Mesendoderm (in vitro differentiated cells): ENCODE data around the gene CHSY3.
A peak's percentile ranks its signal among the peaks of the same experiment; 100 is the strongest.

Source experiments
- DNase-seq: peaks from one replicate; pipeline ENCODE4 v3.0.0; 2013
- H2AK5ac ChIP-seq: 2 replicates; pipeline ENCODE4 v1.6.1; 2013; ENCODE audit warnings: low read length, inconsistent platforms
- H2BK120ac ChIP-seq: 2 replicates; pipeline ENCODE4 v1.6.1; 2013; ENCODE audit warnings: low read depth, mild to moderate bottlenecking, low read length, moderate library complexity, mixed read lengths
- H2BK15ac ChIP-seq: replicated peaks from 2 replicates; pipeline ENCODE4 v1.6.1; 2013; ENCODE audit warnings: low read depth, mild to moderate bottlenecking, moderate library complexity
- H2BK5ac ChIP-seq: 2 replicates; pipeline ENCODE4 v1.6.1; 2013; ENCODE audit warnings: low read length, inconsistent platforms
- H3K18ac ChIP-seq: 2 replicates; pipeline ENCODE4 v1.6.1; 2013; ENCODE audit warnings: mild to moderate bottlenecking, low read length, mixed read lengths
- H3K23ac ChIP-seq: one replicate; pipeline ENCODE4 v1.6.1; 2013; ENCODE audit warnings: low read length
- H3K27ac ChIP-seq: 2 replicates; pipeline ENCODE4 v1.5.1; 2013; ENCODE audit warnings: low read depth, mild to moderate bottlenecking, inconsistent platforms, low read length, moderate library complexity
- H3K27me3 ChIP-seq: 2 replicates; pipeline ENCODE4 v1.6.1; 2013; ENCODE audit warnings: low read length, control low read depth, mild to moderate bottlenecking, inconsistent platforms; ENCODE audit not compliant: insufficient read depth, poor library complexity
- H3K36me3 ChIP-seq: 2 replicates; pipeline ENCODE4 v1.6.1; 2013; ENCODE audit warnings: low read length, inconsistent platforms; ENCODE audit not compliant: control insufficient read depth, insufficient read depth
- H3K4ac ChIP-seq: one replicate; pipeline ENCODE4 v1.6.1; 2013; ENCODE audit warnings: low read depth, mild to moderate bottlenecking, low read length, moderate library complexity
- H3K4me1 ChIP-seq: 2 replicates; pipeline ENCODE4 v1.6.1; 2013; ENCODE audit warnings: low read depth, low read length, inconsistent platforms; ENCODE audit not compliant: control insufficient read depth
- H3K4me2 ChIP-seq: 2 replicates; pipeline ENCODE4 v1.6.1; 2013; ENCODE audit warnings: low read length
- H3K4me3 ChIP-seq: 2 replicates; pipeline ENCODE4 v1.5.1; 2013; ENCODE audit warnings: mild to moderate bottlenecking, low read length
- H3K56ac ChIP-seq: one replicate; pipeline ENCODE4 v1.6.1; 2013; ENCODE audit warnings: low read length
- H3K79me1 ChIP-seq: 2 replicates; pipeline ENCODE4 v1.6.1; 2013; ENCODE audit warnings: low read length, inconsistent platforms
- H3K79me2 ChIP-seq: 2 replicates; pipeline ENCODE4 v1.6.1; 2013; ENCODE audit warnings: mild to moderate bottlenecking, low read length; ENCODE audit not compliant: control insufficient read depth, insufficient read depth
- H3K9ac ChIP-seq: 2 replicates; pipeline ENCODE4 v1.6.1; 2013; ENCODE audit warnings: low read length, inconsistent platforms
- H4K5ac ChIP-seq: one replicate; pipeline ENCODE4 v1.6.1; 2013; ENCODE audit warnings: low read length
- H4K8ac ChIP-seq: one replicate; pipeline ENCODE4 v1.6.1; 2013; ENCODE audit warnings: low read depth, mild to moderate bottlenecking, control low read depth, low read length, moderate library complexity
- WGBS: extraction: QIAGEN DNeasy Blood & Tissue Kit; methylation state at CpG from one replicate; pipeline ENCODE4 v1.1.7; 2013; ENCODE audit warnings: low lambda C conversion rate, missing lambda C conversion rate; ENCODE audit not compliant: insufficient coverage; ENCODE audit errors: extremely low coverage; 5-methylcytosine and 5-hydroxymethylcytosine counted together

The CHSY3 gene

GRCh38 chr5:130050585-130050984 lies 146.3 kb downstream of the CHSY3 start:
- no peaks in the 10 kb centered on the region for H3K79me2 ChIP-seq
- no peak overlapping the region for H3K27ac ChIP-seq
- no peak overlapping the region for H3K18ac ChIP-seq
- DNase-seq = no peak
- no peaks in the 10 kb centered on the region for H3K79me1 ChIP-seq
- H3K4me3 ChIP-seq = no peak overlapping the region
- H3K4me2 ChIP-seq = no peak overlapping the region
- no peak overlapping the region for H3K4ac ChIP-seq
- H3K23ac ChIP-seq = no peak overlapping the region
- no peak overlapping the region for H4K8ac ChIP-seq
- H3K4me1 ChIP-seq = no peaks in the 10 kb centered on the region
- no peak overlapping the region for H4K5ac ChIP-seq
- no peaks in the 10 kb centered on the region for H3K36me3 ChIP-seq
- H2BK15ac ChIP-seq = no peak overlapping the region
- H3K27me3 ChIP-seq = no peaks in the 10 kb centered on the region
- WGBS = no CpG with 5 or more reads among the region's 3 CpGs
- no peak overlapping the region for H2BK120ac ChIP-seq
- H2AK5ac ChIP-seq = no peak overlapping the region
- no peak overlapping the region for H3K56ac ChIP-seq
- no peak overlapping the region for H2BK5ac ChIP-seq
- H3K9ac ChIP-seq = no peak overlapping the region

GRCh38 chr5:130052752-130053151 lies 148.5 kb downstream of the CHSY3 start:
- no peak overlapping the region for H4K8ac ChIP-seq
- no peaks in the 10 kb centered on the region for H3K79me2 ChIP-seq
- no peak overlapping the region for H2BK5ac ChIP-seq
- H3K4me3 ChIP-seq = no peak overlapping the region
- H2AK5ac ChIP-seq = no peak overlapping the region
- whole genome bisulfite sequencing = no CpG with 5 or more reads among the region's 1 CpG
- no peak for DNase-seq
- H3K23ac ChIP-seq = no peak overlapping the region
- H3K79me1 ChIP-seq = no peaks in the 10 kb centered on the region
- no peak overlapping the region for H3K9ac ChIP-seq
- H3K4me2 ChIP-seq = no peak overlapping the region
- no peaks in the 10 kb centered on the region for H3K4me1 ChIP-seq
- no peak overlapping the region for H2BK15ac ChIP-seq
- H3K36me3 ChIP-seq = no peaks in the 10 kb centered on the region
- H3K27ac ChIP-seq = no peak overlapping the region
- no peak overlapping the region for H3K56ac ChIP-seq
- H3K4ac ChIP-seq = no peak overlapping the region
- no peaks in the 10 kb centered on the region for H3K27me3 ChIP-seq
- H3K18ac ChIP-seq = no peak overlapping the region
- H2BK120ac ChIP-seq = no peak overlapping the region
- H4K5ac ChIP-seq = no peak overlapping the region

GRCh38 chr5:130055572-130055971 lies 151.3 kb downstream of the CHSY3 start:
- whole genome bisulfite sequencing = no CpG with 5 or more reads among the region's 4 CpGs
- Histone ChIP-seq H3K23ac (no peak overlapping the region), H2AK5ac (no peak overlapping the region)

GRCh38 chr5:130061746-130062145 lies 157.5 kb downstream of the CHSY3 start:
- Histone ChIP-seq H4K5ac (no peak overlapping the region), H3K4me2 (no peak overlapping the region), H3K18ac (no peak overlapping the region), H3K36me3 (no peaks in the 10 kb centered on the region), H2BK120ac (no peak overlapping the region), H3K56ac (no peak overlapping the region), H3K27ac (no peak overlapping the region), H3K27me3 (no peaks in the 10 kb centered on the region), H2BK15ac (no peak overlapping the region), H3K4ac (no peak overlapping the region), H3K79me2 (no peaks in the 10 kb centered on the region), H2AK5ac (no peak overlapping the region), H3K23ac (no peak overlapping the region), H3K4me1 (no peaks in the 10 kb centered on the region), H2BK5ac (no peak overlapping the region), H3K4me3 (no peak overlapping the region), H4K8ac (no peak overlapping the region), H3K9ac (no peak overlapping the region), H3K79me1 (no peaks in the 10 kb centered on the region)
- no peak for DNase-seq
- no CpG with 5 or more reads among the region's 2 CpGs for WGBS

More at GRCh38 chr5:130055572-130055971, 151.3 kb downstream of the CHSY3 start:
- Histone ChIP-seq H2BK120ac (no peak overlapping the region), H3K9ac (no peak overlapping the region), H2BK15ac (no peak overlapping the region), H3K18ac (no peak overlapping the region), H3K79me1 (no peaks in the 10 kb centered on the region), H4K5ac (no peak overlapping the region), H3K4me2 (no peak overlapping the region), H3K27me3 (no peaks in the 10 kb centered on the region), H3K56ac (no peak overlapping the region), H3K27ac (no peak overlapping the region), H3K4me3 (no peak overlapping the region), H3K36me3 (no peaks in the 10 kb centered on the region), H4K8ac (no peak overlapping the region), H3K4me1 (no peaks in the 10 kb centered on the region), H2BK5ac (no peak overlapping the region), H3K79me2 (no peaks in the 10 kb centered on the region), H3K4ac (no peak overlapping the region)
- no peak for DNase-seq

GRCh38 chr5:130063603-130064002 lies 159.3 kb downstream of the CHSY3 start:
- Histone ChIP-seq H3K4me1 (no peaks in the 10 kb centered on the region), H3K56ac (no peak overlapping the region), H2BK15ac (no peak overlapping the region), H3K27me3 (no peaks in the 10 kb centered on the region), H4K5ac (no peak overlapping the region), H4K8ac (no peak overlapping the region), H3K9ac (no peak overlapping the region), H3K4me3 (no peak overlapping the region), H3K79me2 (no peaks in the 10 kb centered on the region), H3K18ac (no peak overlapping the region), H2AK5ac (no peak overlapping the region), H3K27ac (no peak overlapping the region), H3K23ac (no peak overlapping the region), H2BK120ac (no peak overlapping the region), H3K36me3 (no peaks in the 10 kb centered on the region), H3K79me1 (no peaks in the 10 kb centered on the region), H2BK5ac (no peak overlapping the region), H3K4ac (no peak overlapping the region), H3K4me2 (no peak overlapping the region)
- no CpG with 5 or more reads among the region's 3 CpGs for WGBS
- peak; percentile 29 for DNase-seq

GRCh38 chr5:130064484-130064883 lies 160.2 kb downstream of the CHSY3 start:
- Histone ChIP-seq H2BK15ac (no peak overlapping the region), H3K4me2 (no peak overlapping the region), H3K4me1 (no peaks in the 10 kb centered on the region), H4K5ac (no peak overlapping the region), H3K56ac (no peak overlapping the region), H3K4ac (no peak overlapping the region), H3K23ac (no peak overlapping the region), H2BK5ac (no peak overlapping the region), H3K27ac (no peak overlapping the region), H3K4me3 (no peak overlapping the region), H3K18ac (no peak overlapping the region), H3K36me3 (no peaks in the 10 kb centered on the region), H2AK5ac (no peak overlapping the region), H3K27me3 (no peaks in the 10 kb centered on the region), H3K79me1 (no peaks in the 10 kb centered on the region), H3K79me2 (no peaks in the 10 kb centered on the region), H3K9ac (no peak overlapping the region), H2BK120ac (no peak overlapping the region), H4K8ac (no peak overlapping the region)
- DNase-seq = no peak
- WGBS = no CpG with 5 or more reads among the region's 3 CpGs
